Fibroblast of lung (primary cell): ENCODE data around the gene MNT.

Source experiments
- CTCF ChIP-seq, 2 donors: IDR thresholded peaks in 1 of 2; conservative IDR thresholded peaks in 1 of 2; 1 replicate in 1 of 2; 2 replicates in 1 of 2; pipeline ENCODE4 v1.5.1; 2011 to 2012; ENCODE audit warnings: low read length in 2 of 2, control low read depth in 1 of 2, inconsistent platforms in 1 of 2, low read depth in 1 of 2, mild to moderate bottlenecking in 1 of 2
- EZH2 ChIP-seq: IDR thresholded peaks from 2 replicates; pipeline ENCODE4 v1.5.1; 2012; ENCODE audit warnings: low read length, control low read depth, mild to moderate bottlenecking; ENCODE audit errors: missing control alignments

GRCh38 chr17:2436316-2436905, 35.6 kb upstream of the MNT start:
- TF ChIP-seq CTCF (conservative IDR thresholded peaks at IDR 0.05 in 1 of 2, IDR thresholded peaks at IDR 0.05 in 1 of 2; ENCODE audit: low read depth in 1 of 2, low read length in 2 of 2) = no peak
- TF ChIP-seq EZH2 = no peak
